Activated T-helper 17 cell treated with anti-CD3 and anti-CD28 coated beads, Interleukin-2, amount 50 U/mL, for 72 hours (primary cell): Measurements from ENCODE around the gene TFPI. TPM values are rescaled to one million over a fixed set of nuclear protein-coding genes. Genes with fewer than 3 reads are reported as not detected.

Source experiments
- ATAC-seq: fragments of 150-1000 bp; cut with Tn5 transposase; replicated peaks from 2 replicates; pipeline ENCODE4 v1.10.0; 2021; ENCODE audit warnings: mild to moderate bottlenecking, moderate library complexity
- H3K27ac Mint-ChIP-seq: one replicate; pipeline ENCODE4 v1.8.0; 2022; ENCODE audit warnings: mixed read lengths
- H3K27me3 Mint-ChIP-seq: one replicate; pipeline ENCODE4 v1.8.0; 2022; ENCODE audit warnings: mixed read lengths
- H3K36me3 Mint-ChIP-seq: one replicate; pipeline ENCODE4 v1.8.0; 2022; ENCODE audit warnings: low read depth, mild to moderate bottlenecking, mixed read lengths
- H3K4me1 Mint-ChIP-seq: one replicate; pipeline ENCODE4 v1.8.0; 2022; ENCODE audit warnings: mixed read lengths
- H3K4me3 Mint-ChIP-seq: one replicate; pipeline ENCODE4 v1.8.0; 2022; ENCODE audit warnings: mild to moderate bottlenecking, mixed read lengths
- H3K9me3 Mint-ChIP-seq: one replicate; pipeline ENCODE4 v1.8.0; 2022; ENCODE audit warnings: mixed read lengths
- total RNA-seq, 2 donors: library from RNA; stranded (reverse); gene quantifications; one replicate each; pipeline ENCODE4 v1.2.3, GENCODE V29; 2022

TFPI gene
- total RNA-seq, 2 donors from 2014 or later: 0.13 to 0.30 TPM

GRCh38 chr2:187429989-187430388 lies 124.2 kb downstream of the TFPI start:
- H3K4me3 Mint-ChIP-seq: no peak overlapping the region
- no peaks in the 10 kb centered on the region for H3K4me1 Mint-ChIP-seq
- no peaks in the 10 kb centered on the region for H3K9me3 Mint-ChIP-seq
- no peaks in the 10 kb centered on the region for H3K27me3 Mint-ChIP-seq
- no peaks in the 10 kb centered on the region for H3K36me3 Mint-ChIP-seq
- no peak for ATAC-seq
- no peak overlapping the region for H3K27ac Mint-ChIP-seq

DNA sequence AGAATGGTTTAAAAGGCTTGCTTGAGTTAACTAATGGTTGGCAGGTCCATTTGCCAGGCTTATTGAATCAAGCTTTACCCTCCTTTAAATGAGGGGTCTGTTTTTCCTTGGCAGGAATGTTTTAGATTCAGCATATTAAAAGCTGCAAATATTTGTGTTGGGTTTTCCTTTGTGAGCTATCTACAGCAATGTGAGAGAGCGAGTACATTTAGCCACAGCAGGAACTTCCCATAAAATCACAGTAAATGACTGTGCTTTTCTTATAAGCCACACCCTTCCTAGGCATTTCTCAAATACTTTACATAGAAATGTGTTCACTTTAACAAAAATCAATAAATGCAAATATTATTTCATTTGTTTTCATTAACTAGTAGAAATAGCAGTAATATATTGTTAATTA lies 130.1 kb downstream of the TFPI start:
- Mint-ChIP-seq H3K27me3 (no peaks in the 10 kb centered on the region), H3K9me3 (no peaks in the 10 kb centered on the region), H3K36me3 (no peaks in the 10 kb centered on the region), H3K4me1 (no peaks in the 10 kb centered on the region), H3K4me3 (no peak overlapping the region), H3K27ac (no peak overlapping the region)
- ATAC-seq: no peak

DNA sequence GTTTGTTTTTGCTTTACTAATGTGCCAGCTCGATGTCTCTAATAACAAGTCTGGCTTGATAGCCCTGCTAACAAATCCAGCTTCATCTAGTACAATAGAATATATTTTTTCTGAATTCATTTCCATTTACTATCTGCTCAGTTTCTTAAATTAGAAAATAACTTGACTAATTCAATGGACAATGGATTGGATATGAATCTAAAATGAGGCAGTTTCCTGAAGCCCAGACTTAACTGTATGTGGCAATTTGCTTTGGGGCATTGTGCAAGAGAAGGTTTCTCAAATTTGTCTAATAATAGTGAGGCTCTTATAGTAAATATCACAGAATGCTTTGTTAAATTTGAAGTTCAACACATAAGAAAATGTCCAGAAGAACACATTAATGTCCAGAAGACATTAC lies 132.0 kb downstream of the TFPI start:
- H3K4me3 Mint-ChIP-seq: no peak overlapping the region
- no peaks in the 10 kb centered on the region for H3K4me1 Mint-ChIP-seq
- no peaks in the 10 kb centered on the region for H3K27me3 Mint-ChIP-seq
- H3K27ac Mint-ChIP-seq: no peak overlapping the region
- no peaks in the 10 kb centered on the region for H3K9me3 Mint-ChIP-seq
- no peak for ATAC-seq
- no peaks in the 10 kb centered on the region for H3K36me3 Mint-ChIP-seq

- Mint-ChIP-seq H3K27ac (no peak overlapping the region), H3K9me3 (no peaks in the 10 kb centered on the region), H3K4me3 (no peak overlapping the region), H3K36me3 (no peaks in the 10 kb centered on the region), H3K27me3 (no peaks in the 10 kb centered on the region), H3K4me1 (no peaks in the 10 kb centered on the region)
- no peak for ATAC-seq
Observed at GRCh38 chr2:187421519-187421918, 132.7 kb downstream of the TFPI start.

DNA sequence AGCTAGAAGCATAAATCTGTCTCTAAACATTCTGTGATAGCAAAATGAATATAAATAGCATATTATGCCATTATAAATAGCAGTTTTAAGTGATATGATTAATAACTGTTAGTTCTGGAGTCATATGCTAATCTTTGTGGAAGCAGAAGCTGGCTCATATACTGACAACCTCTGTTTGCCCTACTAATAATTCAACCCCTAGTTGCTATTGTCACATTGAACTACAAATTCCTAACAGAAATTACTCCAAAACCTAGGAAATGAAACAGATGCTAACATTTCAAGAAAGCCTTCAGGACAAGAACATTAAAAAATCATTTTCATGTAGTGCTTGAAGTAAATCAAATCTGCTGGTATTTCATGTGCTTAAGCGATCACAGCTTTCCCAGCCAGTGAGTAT lies 134.4 kb downstream of the TFPI start:
- Mint-ChIP-seq H3K4me3 (no peak overlapping the region), H3K36me3 (no peaks in the 10 kb centered on the region), H3K27me3 (no peaks in the 10 kb centered on the region), H3K4me1 (no peaks in the 10 kb centered on the region), H3K27ac (no peak overlapping the region), H3K9me3 (no peaks in the 10 kb centered on the region)
- no peak for ATAC-seq

DNA sequence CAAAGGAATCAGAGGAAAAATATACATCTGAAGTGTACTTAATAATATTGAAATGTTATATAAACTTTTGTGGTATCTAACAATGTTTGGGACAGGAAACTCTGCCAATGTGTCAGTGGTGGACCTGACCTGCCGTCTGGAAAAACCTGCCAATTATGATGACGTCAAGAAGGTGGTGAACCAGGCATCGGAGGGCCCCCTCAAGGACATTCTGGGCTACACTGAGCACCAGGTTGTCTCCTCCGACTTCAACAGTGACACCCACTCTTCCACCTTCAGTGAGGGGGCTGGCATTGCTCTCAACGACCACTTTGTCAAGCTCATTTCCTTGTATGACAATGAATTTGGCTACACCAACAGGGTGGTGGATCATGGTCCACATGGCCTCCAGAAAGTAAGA lies 138.8 kb downstream of the TFPI start:
- Mint-ChIP-seq H3K4me1 (no peaks in the 10 kb centered on the region), H3K27ac (no peak overlapping the region), H3K36me3 (no peaks in the 10 kb centered on the region), H3K4me3 (no peak overlapping the region), H3K27me3 (no peaks in the 10 kb centered on the region), H3K9me3 (peaks cover 2% of the 10 kb centered on the region)
- ATAC-seq: no peak

Other genes starting within 250 kb of the TFPI start
- gene CALCRL, start 106.2 kb downstream of the TFPI start, total RNA-seq: under 1 TPM; 0.42 to 0.56 TPM